K562 (cell line): ENCODE measurements around the gene DDX20. TPM values are rescaled to one million over a fixed set of nuclear protein-coding genes. Genes with fewer than 3 reads are reported as not detected.

ENCODE experiments used
- ATAC-seq: fragments of 200-7000 bp; cut with Tn5 transposase; 3 replicates; pipeline ENCODE4 v1.9.1; 2020; ENCODE audit warnings: moderate library complexity
- BruUV-seq: library from RNA; stranded (reverse); fragments of 400-500 nt; replicated peaks from 2 replicates; lab custom pipeline; 2021; lab: Mats Ljungman, UMichigan
- CTCF ChIA-PET: fragments of 300-600 bp; formaldehyde crosslinking; extraction: SDS; loops from one replicate; lab custom pipeline; 2021; ENCODE audit warnings: low intra/inter-chr PET ratio; lab: Yijun Ruan, JAX
- POLR2A ChIA-PET: fragments of 300-600, 350-650 bp; sonication (Branson Sonifier 250); formaldehyde crosslinking; extraction: SDS; loops from one replicate; lab custom pipeline; 2021; ENCODE audit warnings: antibody characterized with exemption, inconsistent platforms; lab: Yijun Ruan, JAX
- DNase-seq, 4 experiments: peaks; one replicate each; pipeline versions ENCODE4 v3.0.0 to v3.0.0-alpha.2; 2011 to 2018; ENCODE audit warnings: low spot score in 3 of 4, mixed read lengths in 3 of 4; ENCODE audit errors: extremely low read depth in 1 of 4
- FAIRE-seq: peaks from 2 replicates; lab custom pipeline; 2011; peaks lifted over from hg19 to GRCh38; lab: Jason Lieb, UNC
- H2AFZ ChIP-seq: 2 replicates; pipeline ENCODE4 v1.6.0; 2011; ENCODE audit warnings: low read depth, low read length, control low read depth, inconsistent platforms
- H3K27ac ChIP-seq: fragments of 200-600 bp; 3 replicates; pipeline ENCODE4 v1.8.0; 2011; ENCODE audit warnings: low read depth, mild to moderate bottlenecking, control low read depth, inconsistent platforms, low read length, moderate library complexity, mixed read lengths; ENCODE audit errors: extremely low read depth
- H3K27me3 ChIP-seq, 2 experiments: fragments of 300-600 bp in 1 of 2; 2 replicates in 1 of 2; 3 replicates in 1 of 2; pipeline versions ENCODE4 v1.6.0 to v1.8.0; 2011; ENCODE audit warnings: inconsistent platforms in 2 of 2, low read length in 2 of 2, mild to moderate bottlenecking in 1 of 2, mixed read lengths in 1 of 2, moderate library complexity in 1 of 2; ENCODE audit not compliant: control insufficient read depth in 2 of 2, insufficient read depth in 2 of 2
- H3K36me3 ChIP-seq: fragments of 300-600 bp; 3 replicates; pipeline ENCODE4 v1.8.0; 2011; ENCODE audit warnings: mild to moderate bottlenecking, low read length, inconsistent platforms; ENCODE audit not compliant: control insufficient read depth, insufficient read depth
- H3K4me1 ChIP-seq, 2 experiments: fragments of 200-600 bp in 1 of 2; replicated peaks in 1 of 2; 2 replicates in 1 of 2; 3 replicates in 1 of 2; pipeline versions ENCODE4 v1.5.1 to v1.8.0; 2011; ENCODE audit warnings: inconsistent platforms in 2 of 2, low read length in 2 of 2, mild to moderate bottlenecking in 1 of 2, mixed read lengths in 1 of 2, moderate library complexity in 1 of 2; ENCODE audit not compliant: control insufficient read depth in 2 of 2, insufficient read depth in 2 of 2
- H3K4me2 ChIP-seq: 2 replicates; pipeline ENCODE4 v1.6.1; 2011; ENCODE audit warnings: low read length, control low read depth, inconsistent platforms, mixed read lengths; ENCODE audit not compliant: insufficient read depth
- H3K4me3 ChIP-seq: fragments of 200-600 bp; sonication (generic), shearing (Covaris generic); 2 replicates; pipeline ENCODE4 v1.5.1; 2016; ENCODE audit warnings: control low read depth, inconsistent platforms
- H3K79me2 ChIP-seq: fragments of 200-600 bp; 3 replicates; pipeline ENCODE4 v1.8.0; 2011; ENCODE audit warnings: low read length, inconsistent platforms; ENCODE audit not compliant: control insufficient read depth, insufficient read depth
- H3K9ac ChIP-seq, 2 experiments: 2 replicates each; pipeline versions ENCODE4 v1.6.0 to v1.6.1; 2011; ENCODE audit warnings: low read depth in 2 of 2, low read length in 2 of 2, control low read depth in 1 of 2, inconsistent platforms in 1 of 2, mild to moderate bottlenecking in 1 of 2, mixed read lengths in 1 of 2; ENCODE audit not compliant: insufficient read depth in 1 of 2
- H3K9me1 ChIP-seq: one replicate; pipeline ENCODE4 v1.6.0; 2011; ENCODE audit warnings: inconsistent platforms, mild to moderate bottlenecking, low read length, moderate library complexity; ENCODE audit not compliant: control insufficient read depth, insufficient read depth
- H3K9me3 ChIP-seq: replicated peaks from 2 replicates; pipeline ENCODE4 v1.5.1; 2011; ENCODE audit warnings: low read depth, low read length, inconsistent platforms; ENCODE audit not compliant: control insufficient read depth, insufficient read depth
- H4K20me1 ChIP-seq: replicated peaks from 2 replicates; pipeline ENCODE4 v1.6.1; 2011; ENCODE audit warnings: low read length, inconsistent platforms, mixed read lengths; ENCODE audit not compliant: control insufficient read depth, insufficient read depth
- ATF2 ChIP-seq: sonication (generic); formaldehyde crosslinking; IDR thresholded peaks from 2 replicates; pipeline ENCODE4 v1.8.1; 2022; ENCODE audit warnings: missing genetic modification reagents
- BACH1 ChIP-seq: fragments of 200-800 bp; sonication (Bioruptor generic); IDR thresholded peaks from 2 replicates; pipeline ENCODE4 v1.6.1; 2016; ENCODE audit warnings: missing genetic modification characterization, missing compliant biosample characterization
- EP300 ChIP-seq: IDR thresholded peaks from 2 replicates; pipeline ENCODE4 v1.6.1; 2012; ENCODE audit warnings: low read length, improper control_type of control experiment
- GABPA ChIP-seq: fragments of 200-800 bp; sonication (Bioruptor generic); conservative IDR thresholded peaks from 2 replicates; pipeline ENCODE4 v1.6.1; 2016; ENCODE audit warnings: low read depth, missing genetic modification characterization, missing compliant biosample characterization
- ILF3 ChIP-seq: fragments of 450-650 bp; IDR thresholded peaks from 2 replicates; pipeline ENCODE4 v1.6.1; 2018; ENCODE audit warnings: antibody characterized with exemption, mild to moderate bottlenecking, moderate library complexity, borderline replicate concordance
- KHSRP ChIP-seq: fragments of 450-650 bp; IDR thresholded peaks from 2 replicates; pipeline ENCODE4 v1.6.1; 2017
- MAFK ChIP-seq: IDR thresholded peaks from 2 replicates; pipeline ENCODE4 v1.6.1; 2011; ENCODE audit warnings: low read length, improper control_type of control experiment
- MYC ChIP-seq, 2 experiments: fragments of 250-450 bp in 1 of 2; sonication (Bioruptor Pico) in 1 of 2; IDR thresholded peaks; 2 replicates each; pipeline versions ENCODE4 v1.5.1 to v1.6.1; 2012 to 2021; ENCODE audit warnings: low read depth in 2 of 2, borderline replicate concordance in 1 of 2, improper control_type of control experiment in 1 of 2, low read length in 1 of 2, mild to moderate bottlenecking in 1 of 2, moderate library complexity in 1 of 2
- NELFE ChIP-seq: IDR thresholded peaks from 2 replicates; pipeline ENCODE4 v1.6.1; 2011; ENCODE audit warnings: mild to moderate bottlenecking; ENCODE audit not compliant: insufficient read depth, insufficient read length
- NFIC ChIP-seq: fragments of 450-650 bp; IDR thresholded peaks from 2 replicates; pipeline ENCODE4 v1.6.1; 2017; ENCODE audit warnings: mild to moderate bottlenecking, inconsistent platforms
- PHB2 ChIP-seq: fragments of 450-650 bp; IDR thresholded peaks from 2 replicates; pipeline ENCODE4 v1.6.1; 2017; ENCODE audit warnings: low read depth
- RNF2 ChIP-seq: sonication (generic); IDR thresholded peaks from 2 replicates; pipeline ENCODE4 v1.6.1; 2016
- SREBF2 ChIP-seq: sonication (generic); formaldehyde crosslinking; IDR thresholded peaks from 2 replicates; pipeline ENCODE4 v1.4.0; 2020; ENCODE audit warnings: mild to moderate bottlenecking, missing genetic modification reagents
- TBL1XR1 ChIP-seq, 2 experiments: IDR thresholded peaks; 2 replicates each; pipeline ENCODE4 v1.6.1; 2012; ENCODE audit warnings: improper control_type of control experiment in 2 of 2, low read length in 2 of 2, mild to moderate bottlenecking in 1 of 2
- YY1 ChIP-seq, 3 experiments: IDR thresholded peaks; 2 replicates each; pipeline ENCODE4 v1.6.1; 2011; ENCODE audit warnings: low read length in 2 of 3, mild to moderate bottlenecking in 2 of 3, moderate library complexity in 2 of 3, borderline replicate concordance in 1 of 3, control low read depth in 1 of 3, low read depth in 1 of 3; ENCODE audit not compliant: insufficient read depth in 3 of 3, insufficient replicate concordance in 2 of 3, control insufficient read depth in 1 of 3, insufficient read length in 1 of 3; ENCODE audit errors: extremely low read depth in 1 of 3
- ZFP36 ChIP-seq: fragments of 150-350 bp; IDR thresholded peaks from 2 replicates; pipeline ENCODE4 v1.6.1; 2018; ENCODE audit warnings: low read length, low read depth; ENCODE audit not compliant: partially characterized antibody
- WGBS: fragments of 100-300 bp; shearing (Covaris generic); methylation state at CpG from one replicate; pipeline ENCODE4 v1.1.6; 2016; ENCODE audit warnings: low coverage, mixed read lengths; ENCODE audit not compliant: insufficient coverage; ENCODE audit errors: missing lambda C conversion rate; 5-methylcytosine and 5-hydroxymethylcytosine counted together
- in situ Hi-C: fragments of 300-500 bp; cut with MboI; formaldehyde crosslinking; loops from 4 replicates; pipeline ENCODE4 v1.15.0; 2018; ENCODE audit warnings: inconsistent platforms, mixed read lengths
- intact Hi-C: fragments of 100-400 bp; cut with micrococcal nuclease; formaldehyde crosslinking; loops from 2 replicates; pipeline ENCODE4 v1.14.2; 2022
- polyA plus RNA-seq, 8 experiments: library from polyadenylated mRNA; depleted of rRNA in 4 of 8; stranded (reverse) in 5 of 8; unstranded in 3 of 8; fragments of >200 nt; fragmentation: Nextera tagmentation in 2 of 8; fragmentation: Illumina TruSeq in 1 of 8; extraction: Ambion mirVana in 2 of 8; extraction: Trizol in 1 of 8; gene quantifications; 2 replicates each; pipeline versions ENCODE4 v1.2.1 to v1.2.3, GENCODE V29; 2011 to 2014; ENCODE audit warnings: inconsistent platforms in 1 of 8, missing spikeins in 1 of 8
- total RNA-seq, 7 experiments: library from RNA; depleted of rRNA in 6 of 7; stranded (reverse); fragments of >200 nt in 6 of 7; fragmentation: Illumina TruSeq in 2 of 7; extraction: Trizol in 2 of 7; gene quantifications; 2 replicates each; pipeline versions ENCODE4 v1.2.1 to v1.2.3, GENCODE V29; 2011 to 2021; ENCODE audit warnings: low replicate concordance in 1 of 7

Gene DDX20
- total and polyA plus RNA-seq, 9 of the 15 experiments (the other 6 are each of a cell fraction or from before 2014, with no cell fraction given) = 8.3 to 33.4 (median 24.5) TPM

DNA sequence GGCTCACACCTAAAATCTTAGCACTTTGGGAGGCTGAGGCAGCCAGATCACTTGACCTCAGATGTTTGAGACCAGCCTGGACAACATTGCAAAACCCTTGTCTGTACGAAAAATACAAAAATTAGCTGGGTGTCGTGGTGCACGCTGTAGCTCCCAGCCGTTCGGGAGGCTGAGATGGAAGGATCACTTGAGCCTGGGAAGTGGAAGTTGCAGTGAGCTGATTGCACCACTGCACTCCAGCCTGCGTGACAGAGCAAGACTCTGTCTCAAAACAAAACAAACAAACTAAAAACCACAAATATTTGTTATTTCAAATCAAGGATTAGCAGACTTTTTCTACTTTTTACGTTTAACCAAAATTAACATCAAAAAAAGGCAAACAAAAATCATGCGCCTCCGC lies 47.8 kb upstream of the DDX20 start:
- 85% methylated on average over 8 of the region's 9 CpGs for WGBS
- no peak for FAIRE-seq
- Histone ChIP-seq H3K27ac (no peak overlapping the region), H3K27me3 (no peaks in the 10 kb centered on the region), H3K4me1 (no peaks in the 10 kb centered on the region), H3K4me3 (no peak overlapping the region), H3K36me3 (peaks cover 69% of the 10 kb centered on the region), H3K79me2 (no peaks in the 10 kb centered on the region), H2AFZ (no peak overlapping the region), H3K9ac (no peak overlapping the region), H3K9me1 (no peaks in the 10 kb centered on the region), H3K9me3 (no peaks in the 10 kb centered on the region), H4K20me1 (no peaks in the 10 kb centered on the region), H3K4me2 (no peak overlapping the region)
- CTCF ChIA-PET = no interaction called here
- POLR2A ChIA-PET = no interaction called here
- in situ Hi-C loops = no loop called here
- DNase-seq = no peak
- BruUV-seq = no TSS peak
- TF ChIP-seq RNF2 (no peak), SREBF2 (no peak), YY1 (IDR thresholded peaks at IDR 0.05; ENCODE audit: borderline replicate concordance in 1 of 3, control insufficient read depth in 1 of 3, extremely low read depth in 1 of 3, insufficient read depth in 3 of 3, insufficient read length in 1 of 3, insufficient replicate concordance in 2 of 3, low read depth in 1 of 3, low read length in 2 of 3) (no peak), TBL1XR1 (IDR thresholded peaks at IDR 0.05; ENCODE audit: low read length in 2 of 2) (no peak)
- intact Hi-C loops = no loop called here
- ATAC-seq = no peak

DNA sequence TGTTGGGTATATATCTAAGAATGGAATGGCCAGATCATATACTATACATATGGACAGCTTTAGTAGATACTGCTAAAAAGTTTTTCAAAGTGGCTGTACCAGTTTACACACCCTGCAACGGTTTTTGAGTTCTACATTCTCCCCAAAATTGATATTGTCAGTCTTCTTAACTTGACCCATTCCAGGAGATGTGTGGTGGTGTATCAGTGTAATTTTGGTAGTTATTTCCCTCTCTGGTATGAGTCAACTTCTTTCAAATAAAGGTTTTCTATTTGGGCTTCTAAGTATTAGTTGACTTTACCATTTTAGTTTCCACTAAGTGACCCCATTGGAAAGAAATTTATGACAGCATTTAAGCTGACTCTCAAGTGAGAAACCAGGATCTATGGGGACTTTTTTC lies 45.7 kb upstream of the DDX20 start:
- Histone ChIP-seq H3K36me3 (peaks cover 50% of the 10 kb centered on the region), H2AFZ (no peak overlapping the region), H3K9me3 (no peaks in the 10 kb centered on the region), H3K4me2 (no peak overlapping the region), H3K79me2 (no peaks in the 10 kb centered on the region), H3K9me1 (no peaks in the 10 kb centered on the region), H3K9ac (no peak overlapping the region), H3K27ac (no peak overlapping the region), H3K4me3 (no peak overlapping the region), H4K20me1 (no peaks in the 10 kb centered on the region), H3K4me1 (no peaks in the 10 kb centered on the region), H3K27me3 (no peaks in the 10 kb centered on the region)
- in situ Hi-C loops (no loop called here), intact Hi-C loops (no loop called here)
- BruUV-seq = no TSS peak
- CTCF ChIA-PET = no interaction called here
- ATAC-seq (no peak), FAIRE-seq (no peak), DNase-seq (no peak)
- 35% methylated on average over 1 of the region's 1 CpG for WGBS
- POLR2A ChIA-PET = interaction anchor here (1.7 kb wide), 1 partner anchor 10 kb away, joined by 4 read pairs; no protein-coding TSS in a partner anchor
- TF ChIP-seq ZFP36 = no peak
- TF ChIP-seq NELFE = no peak
- TF ChIP-seq NFIC = no peak
- TF ChIP-seq TBL1XR1 (IDR thresholded peaks at IDR 0.05; ENCODE audit: low read length in 2 of 2) = no peak
- no peak for TF ChIP-seq EP300
- no peak for TF ChIP-seq ATF2
- TF ChIP-seq MAFK = no peak
- TF ChIP-seq MYC (IDR thresholded peaks at IDR 0.05; ENCODE audit: low read depth, low read length) = no peak
- no peak for TF ChIP-seq MYC (CRISPR knock-in tag; IDR thresholded peaks at IDR 0.05; ENCODE audit: borderline replicate concordance, low read depth)
- TF ChIP-seq GABPA (tag) = no peak
- TF ChIP-seq KHSRP = no peak
- TF ChIP-seq BACH1 = no peak
- no peak for TF ChIP-seq PHB2
- TF ChIP-seq ILF3 = no peak
